ENCODE data around the gene FBXL19. TPM values are rescaled to one million over a fixed set of nuclear protein-coding genes. Genes with fewer than 3 reads are reported as not detected.

FBXL19 gene
- total and polyA plus RNA-seq, 9 of the 15 experiments (the other 6 are each of a cell fraction or from before 2014, with no cell fraction given): 0.13 to 48.0 (median 13.5) TPM; not detected in 1

DNA sequence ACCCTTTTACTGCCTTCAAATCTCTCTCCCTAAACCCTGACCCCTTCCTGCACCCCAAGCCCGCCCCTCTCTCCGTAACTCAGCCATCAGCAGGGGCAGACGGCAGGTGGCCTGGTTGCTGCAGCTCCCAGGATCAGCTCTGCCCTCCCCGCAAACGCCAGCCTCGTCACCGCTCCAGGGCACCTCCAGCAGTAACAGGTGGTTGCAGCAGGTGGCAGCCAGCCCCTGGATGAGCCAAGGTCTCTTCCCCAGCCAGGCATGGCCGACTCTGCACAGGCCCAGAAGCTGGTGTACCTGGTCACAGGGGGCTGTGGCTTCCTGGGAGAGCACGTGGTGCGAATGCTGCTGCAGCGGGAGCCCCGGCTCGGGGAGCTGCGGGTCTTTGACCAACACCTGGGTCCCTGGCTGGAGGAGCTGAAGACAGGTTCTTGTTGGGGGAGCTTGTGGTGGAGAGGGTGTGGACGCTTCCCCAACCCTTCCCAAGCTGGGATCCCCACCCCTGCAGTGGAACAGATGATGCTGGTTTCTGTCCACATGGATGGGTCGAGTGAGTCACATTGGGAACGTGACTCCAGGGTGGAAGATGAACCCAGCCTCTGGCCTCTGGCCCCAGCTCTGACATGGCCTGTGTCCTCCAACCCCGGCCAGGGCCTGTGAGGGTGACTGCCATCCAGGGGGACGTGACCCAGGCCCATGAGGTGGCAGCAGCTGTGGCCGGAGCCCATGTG, 62.2 kb downstream of the FBXL19 start (continued):
- TF ChIP-seq, protein P1, sequence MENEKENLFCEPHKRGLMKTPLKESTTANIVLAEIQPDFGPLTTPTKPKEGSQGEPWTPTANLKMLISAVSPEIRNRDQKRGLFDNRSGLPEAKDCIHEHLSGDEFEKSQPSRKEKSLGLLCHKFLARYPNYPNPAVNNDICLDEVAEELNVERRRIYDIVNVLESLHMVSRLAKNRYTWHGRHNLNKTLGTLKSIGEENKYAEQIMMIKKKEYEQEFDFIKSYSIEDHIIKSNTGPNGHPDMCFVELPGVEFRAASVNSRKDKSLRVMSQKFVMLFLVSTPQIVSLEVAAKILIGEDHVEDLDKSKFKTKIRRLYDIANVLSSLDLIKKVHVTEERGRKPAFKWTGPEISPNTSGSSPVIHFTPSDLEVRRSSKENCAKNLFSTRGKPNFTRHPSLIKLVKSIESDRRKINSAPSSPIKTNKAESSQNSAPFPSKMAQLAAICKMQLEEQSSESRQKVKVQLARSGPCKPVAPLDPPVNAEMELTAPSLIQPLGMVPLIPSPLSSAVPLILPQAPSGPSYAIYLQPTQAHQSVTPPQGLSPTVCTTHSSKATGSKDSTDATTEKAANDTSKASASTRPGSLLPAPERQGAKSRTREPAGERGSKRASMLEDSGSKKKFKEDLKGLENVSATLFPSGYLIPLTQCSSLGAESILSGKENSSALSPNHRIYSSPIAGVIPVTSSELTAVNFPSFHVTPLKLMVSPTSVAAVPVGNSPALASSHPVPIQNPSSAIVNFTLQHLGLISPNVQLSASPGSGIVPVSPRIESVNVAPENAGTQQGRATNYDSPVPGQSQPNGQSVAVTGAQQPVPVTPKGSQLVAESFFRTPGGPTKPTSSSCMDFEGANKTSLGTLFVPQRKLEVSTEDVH (IDR thresholded peaks at IDR 0.05; ENCODE audit: low read depth, partially characterized antibody): no peak
- TF ChIP-seq HDAC3 (IDR thresholded peaks at IDR 0.05; ENCODE audit: borderline replicate concordance, partially characterized antibody): no peak
- no peak for TF ChIP-seq ZNF695 (CRISPR knock-in tag; IDR thresholded peaks at IDR 0.05)
- TF ChIP-seq ZNF583 (CRISPR knock-in tag; IDR thresholded peaks at IDR 0.05): 0 out of 2 replicates have a peak, but pooled peaks have one; percentile 13
- TF ChIP-seq GATAD2A (IDR thresholded peaks at IDR 0.05): no peak
- TF ChIP-seq, protein P2, sequence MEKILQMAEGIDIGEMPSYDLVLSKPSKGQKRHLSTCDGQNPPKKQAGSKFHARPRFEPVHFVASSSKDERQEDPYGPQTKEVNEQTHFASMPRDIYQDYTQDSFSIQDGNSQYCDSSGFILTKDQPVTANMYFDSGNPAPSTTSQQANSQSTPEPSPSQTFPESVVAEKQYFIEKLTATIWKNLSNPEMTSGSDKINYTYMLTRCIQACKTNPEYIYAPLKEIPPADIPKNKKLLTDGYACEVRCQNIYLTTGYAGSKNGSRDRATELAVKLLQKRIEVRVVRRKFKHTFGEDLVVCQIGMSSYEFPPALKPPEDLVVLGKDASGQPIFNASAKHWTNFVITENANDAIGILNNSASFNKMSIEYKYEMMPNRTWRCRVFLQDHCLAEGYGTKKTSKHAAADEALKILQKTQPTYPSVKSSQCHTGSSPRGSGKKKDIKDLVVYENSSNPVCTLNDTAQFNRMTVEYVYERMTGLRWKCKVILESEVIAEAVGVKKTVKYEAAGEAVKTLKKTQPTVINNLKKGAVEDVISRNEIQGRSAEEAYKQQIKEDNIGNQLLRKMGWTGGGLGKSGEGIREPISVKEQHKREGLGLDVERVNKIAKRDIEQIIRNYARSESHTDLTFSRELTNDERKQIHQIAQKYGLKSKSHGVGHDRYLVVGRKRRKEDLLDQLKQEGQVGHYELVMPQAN (IDR thresholded peaks at IDR 0.05; ENCODE audit: borderline replicate concordance): peak; percentile 57
- TF ChIP-seq, protein P3, sequence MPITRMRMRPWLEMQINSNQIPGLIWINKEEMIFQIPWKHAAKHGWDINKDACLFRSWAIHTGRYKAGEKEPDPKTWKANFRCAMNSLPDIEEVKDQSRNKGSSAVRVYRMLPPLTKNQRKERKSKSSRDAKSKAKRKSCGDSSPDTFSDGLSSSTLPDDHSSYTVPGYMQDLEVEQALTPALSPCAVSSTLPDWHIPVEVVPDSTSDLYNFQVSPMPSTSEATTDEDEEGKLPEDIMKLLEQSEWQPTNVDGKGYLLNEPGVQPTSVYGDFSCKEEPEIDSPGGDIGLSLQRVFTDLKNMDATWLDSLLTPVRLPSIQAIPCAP (CRISPR knock-in tag; IDR thresholded peaks at IDR 0.05; ENCODE audit: borderline replicate concordance): no peak
- TF ChIP-seq NR1H2 (CRISPR knock-in tag; IDR thresholded peaks at IDR 0.05): no peak
- no peak for TF ChIP-seq BDP1 (IDR thresholded peaks at IDR 0.05; ENCODE audit: insufficient read depth, insufficient read length)
- no peak for TF ChIP-seq EZH2 (IDR thresholded peaks at IDR 0.05; ENCODE audit: borderline replicate concordance, low read depth, low read length)
- TF ChIP-seq EWSR1 (IDR thresholded peaks at IDR 0.05; ENCODE audit: borderline replicate concordance, low read depth, partially characterized antibody): no peak
- TF ChIP-seq POLR2G (IDR thresholded peaks at IDR 0.05; ENCODE audit: low read depth, low read length): peak; percentile 70
- 0 out of 2 replicates have a peak, but pooled peaks have one; percentile 28 for TF ChIP-seq CXXC5 (CRISPR knock-in tag; IDR thresholded peaks at IDR 0.05)
- TF ChIP-seq GABPB1 (CRISPR knock-in tag; IDR thresholded peaks at IDR 0.05): peak; percentile 15; the same call in 1 of the 2 replicates
- TF ChIP-seq, protein P4, sequence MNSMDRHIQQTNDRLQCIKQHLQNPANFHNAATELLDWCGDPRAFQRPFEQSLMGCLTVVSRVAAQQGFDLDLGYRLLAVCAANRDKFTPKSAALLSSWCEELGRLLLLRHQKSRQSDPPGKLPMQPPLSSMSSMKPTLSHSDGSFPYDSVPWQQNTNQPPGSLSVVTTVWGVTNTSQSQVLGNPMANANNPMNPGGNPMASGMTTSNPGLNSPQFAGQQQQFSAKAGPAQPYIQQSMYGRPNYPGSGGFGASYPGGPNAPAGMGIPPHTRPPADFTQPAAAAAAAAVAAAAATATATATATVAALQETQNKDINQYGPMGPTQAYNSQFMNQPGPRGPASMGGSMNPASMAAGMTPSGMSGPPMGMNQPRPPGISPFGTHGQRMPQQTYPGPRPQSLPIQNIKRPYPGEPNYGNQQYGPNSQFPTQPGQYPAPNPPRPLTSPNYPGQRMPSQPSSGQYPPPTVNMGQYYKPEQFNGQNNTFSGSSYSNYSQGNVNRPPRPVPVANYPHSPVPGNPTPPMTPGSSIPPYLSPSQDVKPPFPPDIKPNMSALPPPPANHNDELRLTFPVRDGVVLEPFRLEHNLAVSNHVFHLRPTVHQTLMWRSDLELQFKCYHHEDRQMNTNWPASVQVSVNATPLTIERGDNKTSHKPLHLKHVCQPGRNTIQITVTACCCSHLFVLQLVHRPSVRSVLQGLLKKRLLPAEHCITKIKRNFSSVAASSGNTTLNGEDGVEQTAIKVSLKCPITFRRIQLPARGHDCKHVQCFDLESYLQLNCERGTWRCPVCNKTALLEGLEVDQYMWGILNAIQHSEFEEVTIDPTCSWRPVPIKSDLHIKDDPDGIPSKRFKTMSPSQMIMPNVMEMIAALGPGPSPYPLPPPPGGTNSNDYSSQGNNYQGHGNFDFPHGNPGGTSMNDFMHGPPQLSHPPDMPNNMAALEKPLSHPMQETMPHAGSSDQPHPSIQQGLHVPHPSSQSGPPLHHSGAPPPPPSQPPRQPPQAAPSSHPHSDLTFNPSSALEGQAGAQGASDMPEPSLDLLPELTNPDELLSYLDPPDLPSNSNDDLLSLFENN (IDR thresholded peaks at IDR 0.05; ENCODE audit: low read depth in 2 of 2, low read length in 2 of 2): no peak
- TF ChIP-seq NFRKB (IDR thresholded peaks at IDR 0.05; ENCODE audit: low read depth): peak; percentile 58; the same call in 1 of the 2 replicates
- TF ChIP-seq ARID1B (IDR thresholded peaks at IDR 0.05): 0 out of 2 replicates have a peak, but pooled peaks have one; percentile 33
- TF ChIP-seq RFX5 (IDR thresholded peaks at IDR 0.05; ENCODE audit: low read depth, low read length): no peak
- TF ChIP-seq RBFOX2 (IDR thresholded peaks at IDR 0.05; ENCODE audit: low read depth, low read length): peak; percentile 59; the same call in 1 of the 2 replicates

All from K562 (cell line).